Memory B cell (primary cell): ENCODE results near the gene TMEM245.
A peak's percentile ranks its signal among the peaks of the same experiment; 100 is the strongest.

Experiments
- ATAC-seq: fragments of 150-1000 bp; cut with Tn5 transposase; 2 replicates; pipeline ENCODE4 v1.10.0; 2021; ENCODE audit warnings: low read depth, mild to moderate bottlenecking, moderate library complexity
- DNase-seq, 2 donors: peaks; one replicate each; pipeline ENCODE4 v3.0.0; 2022; ENCODE audit warnings: low spot score in 2 of 2
- H3K27ac Mint-ChIP-seq: one replicate; pipeline ENCODE4 v1.8.0; 2022; ENCODE audit warnings: mild to moderate bottlenecking, moderate library complexity, mixed read lengths
- H3K27me3 Mint-ChIP-seq: one replicate; pipeline ENCODE4 v1.8.0; 2022; ENCODE audit warnings: mixed read lengths
- H3K36me3 Mint-ChIP-seq: one replicate; pipeline ENCODE4 v1.8.0; 2022; ENCODE audit warnings: mild to moderate bottlenecking, mixed read lengths
- H3K4me1 Mint-ChIP-seq: one replicate; pipeline ENCODE4 v1.8.0; 2022; ENCODE audit warnings: mixed read lengths
- H3K4me3 Mint-ChIP-seq: one replicate; pipeline ENCODE4 v1.8.0; 2022; ENCODE audit warnings: mild to moderate bottlenecking, moderate library complexity, mixed read lengths
- H3K9me3 Mint-ChIP-seq: one replicate; pipeline ENCODE4 v1.8.0; 2022; ENCODE audit warnings: mixed read lengths

Gene TMEM245

GRCh38 chr9:109101810-109102209, 17.9 kb downstream of the TMEM245 start:
- no peak for DNase-seq
- Mint-ChIP-seq H3K9me3 (peaks cover 5% of the 10 kb centered on the region), H3K27me3 (no peaks in the 10 kb centered on the region), H3K36me3 (peaks cover 33% of the 10 kb centered on the region), H3K4me3 (no peak overlapping the region), H3K27ac (peak overlapping the region; percentile 70), H3K4me1 (peaks cover 31% of the 10 kb centered on the region)
- no peak for ATAC-seq

- no peak for DNase-seq
- peaks cover 5% of the 10 kb centered on the region for H3K9me3 Mint-ChIP-seq
- no peaks in the 10 kb centered on the region for H3K27me3 Mint-ChIP-seq
- H3K4me1 Mint-ChIP-seq, result peaks cover 31% of the 10 kb centered on the region
- H3K27ac Mint-ChIP-seq, result no peak overlapping the region
- no peak overlapping the region for H3K4me3 Mint-ChIP-seq
- ATAC-seq, result no peak
- peaks cover 33% of the 10 kb centered on the region for H3K36me3 Mint-ChIP-seq
These were observed 18.5 kb downstream of the TMEM245 start for GRCh38 chr9:109101202-109101595.

GRCh38 chr9:109100543-109101201, 19.1 kb downstream of the TMEM245 start:
- Mint-ChIP-seq H3K4me1 (peaks cover 33% of the 10 kb centered on the region), H3K9me3 (peaks cover 5% of the 10 kb centered on the region), H3K27me3 (no peaks in the 10 kb centered on the region), H3K36me3 (peaks cover 36% of the 10 kb centered on the region), H3K4me3 (no peak overlapping the region), H3K27ac (no peak overlapping the region)
- DNase-seq (no peak), ATAC-seq (no peak)

GRCh38 chr9:109098960-109099308, 20.8 kb downstream of the TMEM245 start:
- Mint-ChIP-seq H3K4me3 (no peak overlapping the region), H3K9me3 (peaks cover 5% of the 10 kb centered on the region), H3K4me1 (peaks cover 31% of the 10 kb centered on the region), H3K36me3 (peaks cover 32% of the 10 kb centered on the region), H3K27ac (no peak overlapping the region), H3K27me3 (no peaks in the 10 kb centered on the region)
- ATAC-seq (no peak), DNase-seq (no peak)

GRCh38 chr9:109098171-109098959, 21.4 kb downstream of the TMEM245 start:
- no peak for DNase-seq
- Mint-ChIP-seq H3K27ac (no peak overlapping the region), H3K4me3 (no peak overlapping the region), H3K9me3 (peaks cover 3% of the 10 kb centered on the region), H3K36me3 (peaks cover 32% of the 10 kb centered on the region), H3K4me1 (peaks cover 29% of the 10 kb centered on the region), H3K27me3 (no peaks in the 10 kb centered on the region)
- no peak for ATAC-seq

- Mint-ChIP-seq H3K4me3 (no peak overlapping the region), H3K27ac (no peak overlapping the region), H3K27me3 (no peaks in the 10 kb centered on the region), H3K4me1 (peaks cover 22% of the 10 kb centered on the region), H3K36me3 (peaks cover 29% of the 10 kb centered on the region), H3K9me3 (no peaks in the 10 kb centered on the region)
- DNase-seq (no peak), ATAC-seq (no peak)
These were observed 22.6 kb downstream of the TMEM245 start for GRCh38 chr9:109097146-109097545.

- no peak for ATAC-seq
- Mint-ChIP-seq H3K9me3 (no peaks in the 10 kb centered on the region), H3K27ac (no peak overlapping the region), H3K4me1 (peaks cover 11% of the 10 kb centered on the region), H3K36me3 (peaks cover 31% of the 10 kb centered on the region), H3K4me3 (no peak overlapping the region), H3K27me3 (no peaks in the 10 kb centered on the region)
- no peak for DNase-seq
These were observed 24.4 kb downstream of the TMEM245 start for GRCh38 chr9:109095321-109095720.

GRCh38 chr9:109094268-109094667, 25.5 kb downstream of the TMEM245 start:
- Mint-ChIP-seq H3K4me3 (no peak overlapping the region), H3K36me3 (peaks cover 31% of the 10 kb centered on the region), H3K4me1 (peaks cover 11% of the 10 kb centered on the region), H3K27me3 (no peaks in the 10 kb centered on the region), H3K27ac (peak overlapping the region; percentile 7), H3K9me3 (no peaks in the 10 kb centered on the region)
- no peak for DNase-seq
- ATAC-seq, result no peak

- Mint-ChIP-seq H3K27ac (no peak overlapping the region), H3K9me3 (no peaks in the 10 kb centered on the region), H3K36me3 (peaks cover 36% of the 10 kb centered on the region), H3K4me3 (no peak overlapping the region), H3K4me1 (peaks cover 8% of the 10 kb centered on the region), H3K27me3 (no peaks in the 10 kb centered on the region)
- ATAC-seq, result no peak
- DNase-seq, result no peak
These were observed 27.2 kb downstream of the TMEM245 start for GRCh38 chr9:109092587-109092986.

- Mint-ChIP-seq H3K4me3 (no peak overlapping the region), H3K27me3 (no peaks in the 10 kb centered on the region), H3K9me3 (no peaks in the 10 kb centered on the region), H3K36me3 (peaks cover 36% of the 10 kb centered on the region), H3K27ac (no peak overlapping the region), H3K4me1 (peaks cover 7% of the 10 kb centered on the region)
- ATAC-seq, result no peak
- no peak for DNase-seq
These were observed 27.6 kb downstream of the TMEM245 start for GRCh38 chr9:109092051-109092580.

- DNase-seq, result no peak
- H3K9me3 Mint-ChIP-seq, result no peaks in the 10 kb centered on the region
- no peak overlapping the region for H3K4me3 Mint-ChIP-seq
- no peak overlapping the region for H3K27ac Mint-ChIP-seq
- ATAC-seq, result no peak
- peaks cover 30% of the 10 kb centered on the region for H3K36me3 Mint-ChIP-seq
- H3K4me1 Mint-ChIP-seq, result peaks cover 3% of the 10 kb centered on the region
- no peaks in the 10 kb centered on the region for H3K27me3 Mint-ChIP-seq
These were observed 31.5 kb downstream of the TMEM245 start for GRCh38 chr9:109088221-109088620.

- Mint-ChIP-seq H3K4me3 (no peak overlapping the region), H3K27ac (no peak overlapping the region), H3K27me3 (no peaks in the 10 kb centered on the region), H3K9me3 (no peaks in the 10 kb centered on the region), H3K36me3 (peaks cover 32% of the 10 kb centered on the region), H3K4me1 (peaks cover 3% of the 10 kb centered on the region)
- no peak for ATAC-seq
- DNase-seq, result no peak
These were observed 32.0 kb downstream of the TMEM245 start for GRCh38 chr9:109087795-109088194.

GRCh38 chr9:109086221-109086620, 33.5 kb downstream of the TMEM245 start:
- DNase-seq (no peak), ATAC-seq (peak; percentile 72)
- Mint-ChIP-seq H3K27me3 (no peaks in the 10 kb centered on the region), H3K36me3 (peaks cover 31% of the 10 kb centered on the region), H3K9me3 (no peaks in the 10 kb centered on the region), H3K4me1 (peaks cover 3% of the 10 kb centered on the region), H3K4me3 (no peak overlapping the region), H3K27ac (no peak overlapping the region)

GRCh38 chr9:109085510-109085909, 34.2 kb downstream of the TMEM245 start:
- Mint-ChIP-seq H3K4me3 (no peak overlapping the region), H3K36me3 (peaks cover 27% of the 10 kb centered on the region), H3K27me3 (no peaks in the 10 kb centered on the region), H3K9me3 (no peaks in the 10 kb centered on the region), H3K4me1 (peaks cover 3% of the 10 kb centered on the region), H3K27ac (no peak overlapping the region)
- no peak for DNase-seq
- no peak for ATAC-seq
